ENCODE measurements around the gene RGS7BP. TPM values are rescaled to one million over a fixed set of nuclear protein-coding genes. Genes with fewer than 3 reads are reported as not detected.

The RGS7BP gene
- total RNA-seq = under 0.01 TPM in 1 of 2 replicates, not detected in the other

DNA sequence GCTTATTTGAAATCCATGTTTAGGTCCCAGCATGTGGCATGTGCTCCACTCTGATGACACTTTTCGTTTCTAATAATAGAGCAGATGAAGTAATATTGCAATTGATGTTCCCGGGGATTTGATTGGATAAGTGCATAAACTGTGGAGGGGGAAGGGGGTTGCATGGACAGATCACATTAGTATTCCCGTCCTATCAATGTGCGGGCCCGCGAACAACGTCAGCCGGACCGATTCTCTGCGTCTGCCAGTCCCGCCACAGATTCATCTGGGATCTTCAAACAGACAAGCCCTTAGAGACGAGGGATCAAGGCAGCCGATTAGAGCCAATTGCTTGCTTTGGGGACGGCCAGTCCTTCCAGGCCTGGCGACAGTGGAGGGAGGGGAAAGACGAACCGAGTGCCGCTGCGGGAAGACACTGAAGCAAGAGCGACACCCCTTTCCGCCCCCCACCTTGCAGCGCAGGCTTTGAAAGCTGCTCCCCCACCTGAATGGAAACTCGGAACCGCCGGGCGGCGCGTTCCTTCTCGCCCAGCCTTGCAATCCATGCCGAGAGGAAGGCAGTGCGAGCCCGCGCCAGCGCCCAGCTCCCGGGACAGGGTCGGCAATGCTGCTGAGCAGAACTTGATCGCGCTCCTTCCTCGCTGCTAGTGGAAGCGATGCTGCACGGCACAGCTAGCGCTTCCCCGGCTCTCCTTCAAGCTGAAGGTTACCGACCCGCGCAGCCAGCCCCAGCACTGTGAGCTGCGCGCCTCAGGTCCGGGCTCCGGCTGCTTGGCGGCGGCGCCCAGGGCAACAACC, at the start of gene RGS7BP:
Gene RGS7BP (plus strand): TSS at position 247 of the 798 bp plus-strand sequence. CDS start 610 bp downstream, outside the sequence.

Small RNA genes lying within 50 kb of the gene (small RNA-seq; reads per million reads assigned to genes)
- not detected for gene RN7SL169P
- gene RNU6-294P = not detected

Other genes starting within 250 kb of the RGS7BP start
- gene SHISAL2B, start 184.5 kb downstream of the RGS7BP start, total RNA-seq = not detected in 2 replicates

Measured in articular chondrocyte of knee joint (primary cell).